Common myeloid progenitor, CD34-positive (primary cell): Measurements from ENCODE around the gene IFT80.

Experiments
- CTCF ChIA-PET: fragments of 350-600 bp; sonication (Branson Sonifier 250); formaldehyde crosslinking; loops from one replicate; lab custom pipeline; 2021; ENCODE audit warnings: antibody characterized with exemption; lab: Charles Lee
- POLR2A ChIA-PET: fragments of 350-600 bp; sonication (Branson Sonifier 250); formaldehyde crosslinking; loops from one replicate; lab custom pipeline; 2021; ENCODE audit warnings: antibody characterized with exemption; lab: Charles Lee
- DNase-seq, 3 donors: peaks; one replicate each; pipeline versions ENCODE4 v3.0.0 to v3.0.0-alpha.2; 2013
- H3K27ac ChIP-seq, 2 experiments: 1 replicate in 1 of 2; 2 replicates in 1 of 2; pipeline ENCODE4 v1.7.0; 2013; ENCODE audit warnings: inconsistent platforms in 2 of 2, low read length in 2 of 2, mild to moderate bottlenecking in 2 of 2, low read depth in 1 of 2, moderate library complexity in 1 of 2; ENCODE audit not compliant: severe bottlenecking in 2 of 2, insufficient read depth in 1 of 2, poor library complexity in 1 of 2
- H3K27me3 ChIP-seq, 5 experiments: replicated peaks in 2 of 5; 1 replicate in 3 of 5; 2 replicates in 2 of 5; pipeline versions ENCODE4 v1.6.1 to v1.7.0; 2013; ENCODE audit warnings: low read length in 4 of 5, mild to moderate bottlenecking in 2 of 5, moderate library complexity in 2 of 5, inconsistent platforms in 1 of 5; ENCODE audit not compliant: insufficient read depth in 5 of 5, control insufficient read depth in 4 of 5
- H3K36me3 ChIP-seq, 4 experiments: 1 replicate in 2 of 4; 2 replicates in 2 of 4; pipeline versions ENCODE4 v1.6.1 to v1.7.0; 2013; ENCODE audit warnings: low read length in 3 of 4, control low read depth in 1 of 4, mild to moderate bottlenecking in 1 of 4; ENCODE audit not compliant: control insufficient read depth in 4 of 4, insufficient read depth in 4 of 4
- H3K4me1 ChIP-seq, 4 experiments: 1 replicate in 3 of 4; 2 replicates in 1 of 4; pipeline versions ENCODE4 v1.6.1 to v1.7.1; 2013; ENCODE audit warnings: low read length in 3 of 4, mild to moderate bottlenecking in 3 of 4, control low read depth in 1 of 4, inconsistent platforms in 1 of 4, moderate library complexity in 1 of 4; ENCODE audit not compliant: control insufficient read depth in 4 of 4, insufficient read depth in 4 of 4; ENCODE audit errors: control extremely low read depth in 1 of 4
- H3K4me3 ChIP-seq, 7 experiments: 1 replicate in 4 of 7; 2 replicates in 3 of 7; pipeline versions ENCODE4 v1.5.1 to v1.7.0; 2013; ENCODE audit warnings: mild to moderate bottlenecking in 7 of 7, low read length in 6 of 7, moderate library complexity in 6 of 7, inconsistent platforms in 2 of 7, low read depth in 2 of 7, control low read depth in 1 of 7; ENCODE audit not compliant: insufficient read depth in 4 of 7, control insufficient read depth in 1 of 7; ENCODE audit errors: extremely low read depth in 1 of 7
- H3K9me3 ChIP-seq, 5 experiments: 1 replicate in 4 of 5; 2 replicates in 1 of 5; pipeline versions ENCODE4 v1.6.1 to v1.7.1; 2013; ENCODE audit warnings: low read length in 4 of 5, mild to moderate bottlenecking in 2 of 5, inconsistent platforms in 1 of 5, low read depth in 1 of 5, moderate library complexity in 1 of 5; ENCODE audit not compliant: control insufficient read depth in 4 of 5, insufficient read depth in 2 of 5; ENCODE audit errors: control extremely low read depth in 1 of 5
- WGBS: methylation state at CpG from one replicate; pipeline ENCODE4 v1.1.5; 2013; ENCODE audit not compliant: insufficient coverage; 5-methylcytosine and 5-hydroxymethylcytosine counted together

IFT80 gene

GRCh38 chr3:160393346-160394008, 5.5 kb downstream of the IFT80 start:
- 100% methylated on average over 1 of the region's 2 CpGs for WGBS
- ChIA-PET CTCF (interaction anchor here (0.7 to 2.1 kb wide), 4 partner anchors 14 to 168 kb away, joined by 4 to 5 read pairs (median 4); partner anchors contain the start of gene C3orf80), POLR2A (interaction anchor here (0.8 kb wide), 1 partner anchor 10 kb away, joined by 3 read pairs; no protein-coding TSS in a partner anchor)
- Histone ChIP-seq H3K36me3 (peaks cover 0 to 2% (median 0%) of the 10 kb centered on the region in 4 experiments), H3K27ac (peak overlapping the region in 1 of 2 experiments; percentile 52), H3K9me3 (no peaks in the 10 kb centered on the region), H3K4me1 (peaks cover under 1 to 11% (median 7%) of the 10 kb centered on the region in 4 experiments), H3K27me3 (no peaks in the 10 kb centered on the region), H3K4me3 (no peak overlapping the region)
- no peak for DNase-seq

GRCh38 chr3:160392798-160393197, 6.2 kb downstream of the IFT80 start:
- Histone ChIP-seq H3K9me3 (no peaks in the 10 kb centered on the region), H3K36me3 (peaks cover 0 to 2% (median 0%) of the 10 kb centered on the region in 4 experiments), H3K4me1 (peaks cover 0 to 6% (median 2%) of the 10 kb centered on the region in 4 experiments), H3K4me3 (no peak overlapping the region), H3K27me3 (no peaks in the 10 kb centered on the region), H3K27ac (no peak overlapping the region)
- CTCF ChIA-PET: interaction anchor here (2.1 kb wide), 1 partner anchor 15 kb away, joined by 5 read pairs; no protein-coding TSS in a partner anchor
- DNase-seq: no peak
- POLR2A ChIA-PET: no interaction called here

GRCh38 chr3:160390565-160391138, 8.4 kb downstream of the IFT80 start:
- H3K27ac ChIP-seq: no peak overlapping the region
- H3K27me3 ChIP-seq: no peaks in the 10 kb centered on the region
- H3K9me3 ChIP-seq: no peaks in the 10 kb centered on the region
- CTCF ChIA-PET: no interaction called here
- peaks cover 0 to 6% (median 2%) of the 10 kb centered on the region in 4 experiments for H3K4me1 ChIP-seq
- H3K36me3 ChIP-seq: peaks cover 0 to 2% (median 0%) of the 10 kb centered on the region in 4 experiments
- no peak for DNase-seq
- H3K4me3 ChIP-seq: no peak overlapping the region
- WGBS: 100% methylated on average over 1 of the region's 3 CpGs
- POLR2A ChIA-PET: no interaction called here

- Histone ChIP-seq H3K36me3 (peaks cover 0 to 6% (median 3%) of the 10 kb centered on the region in 4 experiments), H3K27me3 (no peaks in the 10 kb centered on the region), H3K4me3 (no peak overlapping the region), H3K27ac (no peak overlapping the region), H3K4me1 (no peaks in the 10 kb centered on the region), H3K9me3 (no peaks in the 10 kb centered on the region)
- POLR2A ChIA-PET: no interaction called here
- WGBS: 100% methylated on average over 3 of the region's 5 CpGs
- CTCF ChIA-PET: interaction anchor here (1.1 kb wide), 1 partner anchor 357 kb away, joined by 3 read pairs; no protein-coding TSS in a partner anchor
- DNase-seq: no peak
These were observed 14.2 kb downstream of the IFT80 start for GRCh38 chr3:160384639-160385318.

GRCh38 chr3:160381470-160381869, 17.6 kb downstream of the IFT80 start:
- POLR2A ChIA-PET: no interaction called here

GRCh38 chr3:160379628-160380214, 19.3 kb downstream of the IFT80 start:
- ChIA-PET POLR2A (no interaction called here), CTCF (interaction anchor here (0.6 to 1.2 kb wide), 2 partner anchors 14 to 161 kb away, joined by 3 read pairs; no protein-coding TSS in a partner anchor)
- Histone ChIP-seq H3K27ac (no peak overlapping the region), H3K4me3 (no peak overlapping the region), H3K27me3 (peaks cover 0 to 5% (median 0%) of the 10 kb centered on the region in 5 experiments), H3K9me3 (no peaks in the 10 kb centered on the region), H3K36me3 (peaks cover 3 to 24% (median 6%) of the 10 kb centered on the region in 4 experiments), H3K4me1 (no peaks in the 10 kb centered on the region)
- no peak for DNase-seq
- WGBS: 90% methylated on average over 2 of the region's 4 CpGs

More at GRCh38 chr3:160381470-160381869, 17.6 kb downstream of the IFT80 start:
- H3K4me1 ChIP-seq: no peaks in the 10 kb centered on the region
- H3K36me3 ChIP-seq: peaks cover 0 to 13% (median 6%) of the 10 kb centered on the region in 4 experiments
- 100% methylated on average over 1 of the region's 1 CpG for WGBS
- DNase-seq: no peak
- H3K4me3 ChIP-seq: no peak overlapping the region
- no peak overlapping the region for H3K27ac ChIP-seq
- H3K9me3 ChIP-seq: no peaks in the 10 kb centered on the region
- CTCF ChIA-PET: interaction anchor here (0.6 kb wide), 1 partner anchor 357 kb away, joined by 3 read pairs; no protein-coding TSS in a partner anchor
- peaks cover 0 to 4% (median 0%) of the 10 kb centered on the region in 5 experiments for H3K27me3 ChIP-seq
